NCI-H1436 (cell line): ENCODE measurements around the gene EMP2.
"Not testable (repeated sequence)": the region's sequence is repeated elsewhere in the genome, so short reads cannot be mapped to it uniquely, and the experiment has no call there.

Experiments used
- DNase-seq: peaks from one replicate; lab custom pipeline; 2025; lab: John Stamatoyannopoulos, UW

Gene EMP2

DNA sequence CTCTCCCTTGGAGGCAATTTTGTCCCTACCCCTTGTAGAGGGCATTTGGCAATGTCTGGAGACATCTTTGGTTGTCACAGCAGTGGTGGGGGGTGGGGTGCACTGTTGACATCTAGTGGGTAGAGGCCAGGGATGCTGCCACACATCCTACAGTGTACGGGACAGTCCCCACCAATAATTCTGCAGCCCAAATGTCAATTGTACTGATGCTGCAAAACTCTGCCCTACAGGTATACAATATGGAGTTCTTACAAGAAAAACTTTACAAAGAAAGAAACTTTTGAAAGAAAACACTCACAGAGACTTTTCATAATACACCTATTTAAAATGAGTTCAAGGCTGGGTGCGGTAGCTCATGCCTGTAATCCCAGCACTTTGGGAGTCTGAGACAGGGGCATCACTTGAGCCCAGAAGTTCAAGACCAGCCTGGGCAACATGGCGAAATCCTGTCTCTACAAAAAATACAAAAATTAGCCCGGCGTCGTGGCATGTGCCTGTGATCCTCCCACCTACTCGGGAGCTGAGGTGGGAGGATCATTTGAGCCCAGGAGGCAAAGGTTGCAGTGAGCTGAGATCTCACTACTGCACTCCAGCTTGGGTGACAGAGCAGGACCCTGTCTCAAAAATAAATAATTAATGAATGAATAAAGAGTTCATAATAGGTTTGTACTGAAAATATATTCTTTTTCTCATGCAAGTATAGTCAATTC is 59.4 kb downstream of the EMP2 start:
- no peak for DNase-seq

- no peak for DNase-seq
These were observed 60.2 kb downstream of the EMP2 start for GRCh38 chr16:10519929-10520868.

GRCh38 chr16:10519297-10519696 is 61.1 kb downstream of the EMP2 start:
- DNase-seq = no peak

DNA sequence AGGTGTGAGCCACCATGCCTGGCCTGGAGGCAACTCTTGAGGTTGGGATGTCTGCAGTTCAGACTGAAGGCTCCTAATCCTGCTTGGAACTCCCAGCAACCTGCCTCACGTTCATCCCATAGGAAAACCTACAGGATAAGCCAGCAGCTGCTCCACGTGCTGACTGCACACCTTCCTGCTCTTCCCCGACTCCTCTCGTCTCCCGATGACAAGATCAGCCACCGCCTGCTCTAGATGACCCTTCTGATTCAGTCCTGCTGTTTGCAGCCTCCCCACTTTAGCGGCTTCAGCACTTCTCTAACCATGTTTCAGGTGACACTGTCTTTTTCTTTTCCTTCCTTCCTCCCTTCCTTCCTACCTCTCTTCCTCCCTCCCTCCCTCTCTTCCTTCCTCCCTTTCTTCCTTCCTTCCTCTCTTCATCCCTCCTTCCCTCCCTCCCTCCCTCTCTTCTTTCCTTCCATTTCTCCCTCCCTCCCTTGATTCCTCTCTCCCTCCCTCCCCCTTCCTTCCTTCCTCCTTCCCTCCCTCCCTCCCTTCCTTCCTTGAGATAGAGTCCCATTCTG is 61.8 kb downstream of the EMP2 start:
- DNase-seq = no peak

DNA sequence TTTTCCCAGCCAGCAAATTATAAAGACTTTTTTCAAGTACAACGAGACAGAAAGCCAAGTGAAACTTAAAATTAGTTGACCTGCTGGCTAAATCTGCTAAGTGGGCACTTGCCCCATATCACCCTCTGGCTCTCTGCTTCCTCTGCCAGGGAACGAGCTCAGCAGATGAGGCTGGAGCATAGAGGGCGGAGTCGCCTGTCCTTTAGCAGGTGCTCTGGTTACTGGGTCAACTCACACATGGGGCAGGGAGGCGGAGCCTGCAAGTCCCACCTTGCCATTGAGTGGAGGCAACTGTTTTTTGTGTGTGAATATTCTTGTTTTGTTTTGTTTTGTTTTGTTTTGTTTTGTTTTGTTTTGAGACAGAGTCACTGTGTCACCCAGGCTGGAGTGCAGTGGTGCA is 62.5 kb downstream of the EMP2 start:
- no peak for DNase-seq

DNA sequence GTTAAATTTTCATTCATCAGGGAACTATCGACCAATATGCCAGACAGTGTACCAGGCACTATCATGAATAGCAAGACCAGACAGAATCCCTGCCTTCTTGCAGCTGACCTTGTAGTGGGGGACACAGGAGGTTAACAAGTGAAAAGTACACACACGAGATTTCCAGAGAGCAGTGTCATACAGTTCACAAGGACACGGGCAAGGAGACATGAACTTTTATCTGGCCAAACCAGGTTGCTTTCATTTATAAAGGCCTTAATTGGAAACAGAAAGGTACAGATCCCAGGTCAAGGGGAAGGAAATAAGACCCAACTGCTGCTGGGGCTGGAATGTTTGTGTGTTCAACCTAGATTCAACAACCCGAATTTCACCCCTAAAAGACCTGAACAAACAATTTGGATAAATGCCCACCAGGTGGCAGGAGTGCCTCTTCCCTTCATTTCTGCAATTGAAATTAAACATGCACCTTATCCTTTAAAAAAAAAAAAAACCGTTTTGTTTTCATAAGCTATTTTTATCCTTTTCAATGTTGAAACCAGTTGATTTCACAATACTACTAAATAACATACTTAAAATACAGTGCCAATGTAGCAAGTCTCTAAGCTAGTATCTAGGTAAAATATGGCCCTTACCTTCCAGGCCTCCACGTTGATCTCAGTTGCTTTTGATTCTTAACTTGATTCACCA is 65.9 kb downstream of the EMP2 start:
- DNase-seq = peak; percentile 27

DNA sequence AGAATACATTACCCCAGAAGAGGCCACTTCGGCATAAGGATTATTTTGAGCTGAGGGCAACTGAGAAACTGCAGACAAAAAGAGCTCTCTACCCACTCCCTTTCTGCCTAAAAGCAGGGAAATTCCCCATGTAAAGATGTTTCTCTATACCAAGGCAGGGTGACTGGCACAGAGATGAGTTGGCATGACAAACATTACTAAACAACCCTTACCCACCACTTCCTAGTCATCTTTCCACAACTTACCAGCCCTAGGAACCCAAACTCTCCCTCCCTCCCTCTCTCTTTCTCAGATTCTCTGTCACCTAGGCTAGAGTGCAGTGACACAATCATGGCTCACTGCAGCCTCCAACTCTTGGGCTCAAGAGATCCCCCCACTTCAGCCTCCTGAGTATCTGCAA is 68.6 kb downstream of the EMP2 start:
- no peak for DNase-seq

DNA sequence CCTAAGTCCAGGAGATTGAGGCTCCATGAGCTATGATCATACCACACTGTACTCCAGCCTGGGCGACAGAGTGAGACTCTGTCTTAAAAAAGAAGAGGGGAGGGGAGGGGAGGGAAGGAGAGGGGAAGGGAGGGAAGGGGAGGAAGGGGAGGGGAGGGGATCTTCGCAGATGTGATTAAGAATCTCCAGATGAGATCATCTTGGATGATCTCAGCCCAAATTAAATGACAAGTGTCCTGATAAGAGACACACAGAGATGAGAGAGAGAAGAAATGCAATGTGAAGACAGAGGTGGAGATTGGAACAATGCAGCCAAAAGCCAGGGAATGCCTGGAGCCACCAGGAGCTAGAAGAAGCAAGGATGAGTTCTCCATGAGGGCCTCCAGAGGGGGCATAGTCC is 70.1 kb downstream of the EMP2 start:
- DNase-seq = no peak

GRCh38 chr16:10509534-10510025 is 70.8 kb downstream of the EMP2 start:
- DNase-seq = peak; percentile 69

DNA sequence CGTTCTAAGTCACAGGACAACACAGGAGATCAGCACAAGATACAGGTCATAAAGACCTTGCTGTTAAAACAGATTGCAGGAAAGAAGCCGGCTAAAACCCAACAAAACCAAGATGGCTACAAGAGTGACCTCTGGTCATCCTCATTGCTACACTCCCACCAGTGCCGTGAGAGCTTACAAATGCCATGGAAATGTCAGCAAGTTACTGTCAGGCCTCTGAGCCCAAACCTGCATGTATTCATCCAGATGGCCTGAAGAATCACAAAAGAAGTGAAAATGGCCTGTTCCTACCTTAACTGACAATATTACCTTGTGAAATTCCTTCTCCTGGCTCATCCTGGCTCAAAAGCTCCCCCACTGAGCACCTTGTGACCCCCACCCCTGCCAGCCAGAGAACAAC is 75.1 kb downstream of the EMP2 start:
- DNase-seq = not testable (repeated sequence)

GRCh38 chr16:10504404-10504885 is 76.0 kb downstream of the EMP2 start:
- DNase-seq = no peak

DNA sequence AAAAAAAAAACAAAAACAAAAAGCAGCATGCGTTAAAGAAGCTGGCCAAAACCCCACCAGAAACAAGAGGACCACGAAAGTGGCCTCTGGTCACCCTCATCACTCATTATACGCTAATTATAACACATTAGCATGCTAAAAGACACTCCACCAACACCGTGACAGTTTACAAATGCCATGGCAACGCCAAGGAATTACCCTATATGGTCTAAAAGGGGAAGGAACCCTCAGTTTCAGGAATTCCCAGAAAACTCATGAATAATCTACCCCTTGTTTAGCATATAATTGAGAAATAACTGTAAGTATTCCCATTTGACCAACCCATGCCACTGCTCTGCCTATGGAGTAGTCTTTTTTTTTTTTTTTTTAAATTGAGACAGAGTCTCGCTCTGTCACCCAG is 77.6 kb downstream of the EMP2 start:
- no peak for DNase-seq

DNA sequence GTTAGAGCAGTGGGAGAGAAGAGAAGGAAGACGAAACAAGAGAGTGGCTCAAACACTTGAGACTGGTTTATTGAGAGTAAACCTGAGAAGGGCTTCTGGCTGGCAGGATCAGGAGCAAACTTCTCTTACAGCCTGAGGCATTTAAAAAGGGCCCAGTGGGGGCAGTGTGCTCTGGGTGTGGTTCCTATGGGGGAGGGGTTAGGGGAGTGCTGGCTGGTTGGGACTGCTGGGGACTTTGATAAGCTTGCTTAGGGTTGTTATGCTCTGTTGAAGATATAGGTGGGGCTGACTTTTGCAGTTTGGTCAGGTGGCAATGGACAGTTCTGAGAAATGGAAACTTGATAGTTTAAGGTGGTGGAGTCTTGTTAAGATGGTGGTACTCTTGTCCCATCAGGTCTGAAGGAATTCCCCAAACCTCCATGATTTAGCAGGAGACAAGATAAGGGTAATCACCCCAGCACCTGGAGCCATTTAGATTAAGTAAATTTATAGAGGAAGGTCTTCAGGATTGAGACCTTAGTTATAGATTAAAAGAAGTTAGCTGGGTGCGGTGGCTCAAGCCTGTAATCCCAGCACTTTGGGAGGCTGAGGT is 79.3 kb downstream of the EMP2 start:
- DNase-seq = no peak

DNA sequence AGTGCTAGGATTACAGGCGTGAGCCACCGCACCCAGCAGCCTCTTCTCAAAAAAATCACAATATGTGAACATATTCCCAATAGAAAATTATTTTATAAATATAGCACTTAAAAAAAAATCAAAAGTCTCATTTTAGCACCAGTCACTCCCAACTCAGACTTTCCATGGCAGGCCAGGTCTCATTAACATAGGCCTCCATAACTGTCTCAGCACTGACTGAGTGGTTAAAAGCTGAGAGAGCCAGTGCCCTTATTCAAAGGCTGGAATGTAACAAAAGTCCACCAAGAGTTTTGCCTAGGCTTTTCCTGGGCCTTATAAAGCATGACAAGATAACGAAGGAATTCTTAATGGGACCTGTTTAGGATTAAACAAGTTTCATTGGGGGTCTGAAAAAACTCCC is 79.8 kb downstream of the EMP2 start:
- no peak for DNase-seq

DNA sequence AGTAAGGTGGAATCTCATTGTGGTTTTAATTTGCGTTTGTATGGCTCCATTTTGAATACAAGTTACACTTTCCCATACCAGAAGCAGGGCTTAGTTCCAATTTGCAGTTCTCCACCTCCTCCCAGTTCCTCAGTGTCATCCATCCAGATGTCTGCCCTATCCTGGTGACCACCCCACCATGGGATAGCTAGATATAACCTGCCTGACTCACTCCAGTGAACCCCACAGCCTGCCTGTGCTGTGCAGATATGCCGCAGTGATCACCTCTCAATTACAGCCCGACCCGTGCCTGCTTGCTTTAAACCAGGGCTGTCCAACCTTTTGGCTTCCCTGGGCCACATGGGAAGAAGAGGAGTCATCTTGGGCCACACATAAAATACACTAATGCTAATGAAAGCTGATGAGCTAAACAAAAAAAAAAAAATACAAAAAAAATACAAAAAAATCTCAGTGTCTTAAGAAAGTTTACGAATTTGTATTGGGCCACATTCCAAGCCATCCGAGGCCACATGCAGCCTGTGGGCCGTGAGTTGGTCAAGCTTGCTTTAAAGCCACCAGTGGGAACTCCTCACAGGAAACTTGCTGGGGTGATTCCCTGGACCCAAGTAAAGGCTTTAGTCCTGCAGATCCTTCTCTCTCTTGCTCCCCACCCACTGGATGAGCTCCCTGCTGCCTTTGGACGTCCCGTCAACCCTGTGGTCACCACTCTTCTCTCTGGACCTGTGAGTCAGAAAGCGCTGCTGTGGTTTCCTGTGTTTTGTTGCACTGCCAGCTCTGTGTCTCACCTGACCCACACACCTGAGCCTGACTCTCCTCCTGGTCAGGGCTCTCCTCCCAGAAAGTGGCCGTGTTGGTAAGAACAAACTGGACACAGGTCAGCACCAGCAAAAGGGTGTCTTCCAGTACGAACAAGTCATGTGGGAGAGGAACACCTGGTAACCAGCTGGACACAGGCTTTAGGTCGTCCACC is 83.0 kb downstream of the EMP2 start:
- no peak for DNase-seq

- no peak for DNase-seq
These were observed 85.4 kb downstream of the EMP2 start for GRCh38 chr16:10495031-10495345.

DNA sequence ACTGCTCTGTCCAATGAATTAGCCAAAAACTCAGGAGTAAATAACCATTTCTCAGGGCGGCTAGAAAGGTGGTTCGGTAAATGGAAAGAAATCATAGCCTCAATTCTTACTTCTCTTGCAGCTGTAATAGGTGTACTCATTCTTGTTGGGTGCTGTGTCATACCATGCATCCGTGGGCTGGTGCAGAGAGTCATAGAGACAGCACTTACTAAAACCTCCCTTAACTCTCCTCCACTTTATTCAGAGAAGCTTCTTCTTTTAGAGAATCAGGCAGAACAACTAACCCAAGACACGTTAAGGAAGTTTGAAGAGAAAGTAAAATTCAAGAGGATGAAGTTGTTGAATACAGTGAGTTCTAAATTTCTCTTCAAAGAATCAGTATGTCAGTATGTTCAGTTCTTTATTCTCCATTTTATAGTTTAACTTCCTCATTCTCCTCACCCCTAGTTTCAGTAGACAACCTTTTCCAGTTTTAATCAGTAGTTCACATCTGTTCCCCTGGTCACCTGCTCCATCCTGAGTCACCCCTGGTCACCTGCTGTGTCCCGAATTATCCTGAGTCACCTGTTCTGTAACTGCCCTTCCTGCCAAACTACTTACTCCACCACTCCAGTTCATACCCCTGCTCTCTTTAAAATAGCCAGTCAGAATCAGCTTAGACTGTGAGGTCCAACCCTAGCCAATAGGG is 85.9 kb downstream of the EMP2 start:
- no peak for DNase-seq

- no peak for DNase-seq
These were observed 87.1 kb downstream of the EMP2 start for GRCh38 chr16:10493276-10493675.

DNA sequence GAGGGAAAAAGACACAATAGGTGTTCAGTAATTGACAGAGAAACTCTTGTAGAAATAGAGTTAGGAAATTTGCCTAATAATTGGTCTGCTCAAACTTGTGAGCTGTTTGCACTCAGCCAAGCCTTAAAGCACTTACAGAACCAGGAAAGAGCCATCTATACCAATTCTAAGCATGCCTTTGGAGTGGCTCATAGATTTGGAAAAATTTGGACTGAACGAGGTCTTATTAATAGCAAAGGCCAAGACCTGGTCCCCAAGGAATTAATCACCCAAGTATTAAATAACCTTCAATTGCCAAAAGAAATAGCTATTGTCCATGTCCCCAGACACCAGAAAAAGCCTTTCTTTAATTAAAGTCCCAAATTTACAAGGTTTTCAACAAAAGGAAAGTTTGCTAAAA is 90.3 kb downstream of the EMP2 start:
- DNase-seq = no peak
